Measurements from ENCODE around the gene PRKCQ.

The PRKCQ gene

DNA sequence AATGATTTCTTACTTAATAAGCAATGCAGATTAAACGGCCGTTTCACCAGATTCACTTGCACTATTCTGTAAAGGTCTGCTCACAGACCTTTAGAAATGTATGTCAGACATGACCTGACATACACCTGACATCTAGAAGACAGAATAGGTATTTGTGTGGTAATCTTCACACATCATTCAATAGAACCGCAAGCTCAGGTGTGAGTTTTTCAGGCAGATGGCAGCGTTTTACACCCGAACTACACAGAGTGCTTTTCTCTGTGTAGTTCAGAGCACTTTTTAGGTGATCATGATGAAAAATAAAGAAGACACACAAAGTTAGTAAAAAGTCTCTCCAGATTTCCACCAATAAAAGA lies 63.2 kb downstream of the PRKCQ start:
- DNase-seq: no peak

DNA sequence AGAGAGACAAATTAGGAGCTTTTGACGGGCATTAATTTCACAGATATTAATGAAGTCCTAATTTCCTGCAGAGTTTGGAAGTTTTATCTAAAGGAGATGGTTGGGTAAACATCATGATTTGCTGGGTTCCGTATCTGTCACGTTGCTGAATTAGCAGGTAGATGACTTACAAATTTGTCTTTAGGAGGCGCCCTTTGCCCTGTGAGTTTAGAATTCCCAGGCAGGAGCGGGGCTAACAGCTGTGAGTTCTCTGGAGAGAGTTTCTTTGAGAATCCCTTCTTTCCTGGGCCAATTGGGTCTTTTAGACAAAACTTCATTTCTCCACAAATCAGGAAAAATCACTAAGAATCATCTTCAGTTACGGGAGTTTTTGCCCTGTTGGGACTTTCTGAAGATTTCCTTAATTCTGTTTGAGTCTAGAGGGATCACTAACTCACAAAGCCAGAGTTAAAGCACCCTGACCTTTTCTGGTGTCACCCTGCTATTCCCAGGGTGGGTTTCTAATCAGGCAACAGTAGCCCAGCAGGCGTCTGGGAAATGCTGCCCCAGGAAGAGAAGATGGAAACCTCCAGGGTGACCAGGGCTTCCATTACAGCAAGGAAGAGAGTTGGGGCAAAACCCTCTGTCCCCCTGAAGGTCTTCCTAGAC lies 63.7 kb downstream of the PRKCQ start:
- no peak for DNase-seq

DNA sequence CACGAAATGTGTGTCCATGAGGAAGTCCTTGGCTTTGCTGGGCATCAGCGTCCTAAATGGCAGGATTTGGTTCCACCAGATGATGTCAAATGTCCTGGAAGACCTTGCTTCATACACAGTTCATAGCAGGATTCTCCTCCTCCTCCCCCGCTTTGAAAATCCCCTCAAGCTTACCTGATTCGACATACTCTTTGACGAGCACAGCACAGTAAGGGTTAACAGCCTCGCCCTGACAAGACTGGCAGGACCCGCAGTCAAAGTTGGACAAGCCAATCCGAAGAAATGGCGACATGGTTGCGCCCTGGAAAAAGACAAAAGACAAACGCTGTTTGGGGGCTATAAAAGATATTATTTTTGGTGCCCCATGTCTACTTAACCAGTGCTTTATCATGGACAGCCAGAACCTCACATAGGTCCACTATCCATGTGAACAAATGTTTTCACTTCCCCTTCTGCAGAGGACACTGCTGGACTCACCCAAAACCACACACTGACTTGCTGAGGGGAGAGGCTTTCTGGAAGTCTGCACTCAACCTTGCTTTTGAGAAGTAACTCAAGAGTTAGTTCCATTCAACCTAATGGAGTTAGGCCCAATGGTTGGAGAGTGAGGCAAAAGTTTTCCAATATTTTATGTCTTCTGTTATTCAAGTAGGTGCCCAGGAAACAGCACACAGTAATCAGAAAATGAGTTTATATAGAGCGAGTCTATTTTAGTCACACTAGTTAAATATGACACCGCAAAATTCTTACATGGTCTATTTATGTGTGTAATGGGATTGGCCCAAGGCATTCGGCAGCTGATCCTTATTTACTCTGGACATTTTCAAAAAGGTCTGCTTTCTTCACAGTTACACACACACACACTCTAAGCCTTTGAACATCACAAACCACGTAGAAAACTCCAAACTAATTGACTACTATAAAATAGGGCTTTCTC lies 65.0 kb downstream of the PRKCQ start:
- no peak for DNase-seq

DNA sequence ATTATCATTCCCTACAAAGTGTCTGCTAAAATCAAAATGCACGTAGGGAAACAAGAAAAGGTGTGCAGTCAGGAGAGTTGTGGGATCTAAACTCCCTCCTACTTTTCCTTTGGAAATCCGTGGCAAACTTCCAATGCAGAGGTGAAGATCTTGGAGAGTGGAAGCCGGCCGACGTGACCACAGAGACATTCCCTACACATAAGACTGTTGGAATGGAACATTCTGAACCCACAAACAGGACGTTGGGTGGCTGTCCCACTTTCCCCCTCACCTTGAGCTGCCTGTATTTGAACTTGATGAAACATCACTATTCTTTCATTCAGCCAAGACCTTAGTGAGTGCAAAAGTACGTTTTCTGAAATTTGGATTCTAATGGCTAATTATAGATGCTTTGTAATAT lies 65.9 kb downstream of the PRKCQ start:
- DNase-seq: no peak

DNA sequence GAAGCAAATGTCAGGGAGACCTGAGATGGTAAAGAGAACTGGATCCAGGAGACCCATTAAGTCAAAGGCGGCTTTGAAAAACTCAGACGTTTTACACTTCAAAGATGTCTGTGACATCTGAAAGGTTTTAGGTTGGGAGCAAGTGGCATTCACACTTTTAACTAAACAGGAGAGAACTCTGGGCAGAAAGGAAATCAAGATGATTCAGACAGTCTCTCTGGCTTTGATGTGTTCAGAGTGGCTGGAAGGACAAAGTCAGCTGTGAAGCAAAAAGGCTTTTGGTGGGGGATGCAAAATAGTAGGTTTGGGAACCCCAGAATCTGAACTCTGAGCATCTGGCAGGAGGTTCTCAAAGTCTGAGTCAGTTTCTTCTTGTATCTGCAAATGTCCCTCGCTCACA lies 66.6 kb downstream of the PRKCQ start:
- no peak for DNase-seq

DNA sequence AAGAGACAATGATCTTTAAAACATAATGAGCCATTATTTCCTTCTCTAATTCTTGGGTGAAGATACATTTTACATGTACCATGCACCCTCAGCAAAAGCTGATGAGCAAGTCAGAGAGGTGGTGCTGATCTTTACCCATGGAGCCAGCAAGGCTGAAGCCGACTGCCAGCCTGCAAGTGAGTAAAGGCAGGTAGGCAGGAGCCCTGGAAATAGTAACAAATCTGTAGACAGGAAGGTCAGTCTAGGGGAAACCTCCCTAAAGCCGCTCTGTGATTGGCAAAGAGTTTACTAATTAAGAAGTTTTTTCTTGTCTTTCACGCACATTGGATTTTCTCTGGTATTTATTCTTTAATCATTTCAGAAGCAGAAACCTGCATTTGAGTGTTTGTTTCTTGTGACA lies 67.9 kb downstream of the PRKCQ start:
- DNase-seq: no peak

DNA sequence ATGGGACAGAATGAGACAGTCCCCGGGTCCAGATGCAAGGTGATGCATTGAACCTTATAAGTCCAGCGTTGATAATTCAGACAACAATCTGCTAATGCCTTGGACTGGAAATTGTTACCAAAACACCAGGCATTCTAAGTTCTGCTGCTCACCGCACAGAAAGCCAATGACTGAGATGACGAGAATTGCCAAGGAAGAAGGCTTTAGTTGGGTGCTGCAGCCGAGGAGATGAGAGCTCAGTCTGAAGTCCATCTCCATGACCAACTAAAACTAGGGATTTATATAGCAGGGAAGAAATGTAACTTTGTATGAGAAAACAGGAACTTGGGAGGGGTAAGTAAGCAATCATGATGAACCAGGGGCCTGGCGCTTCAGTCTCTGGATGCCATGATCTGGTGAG lies 68.7 kb downstream of the PRKCQ start:
- DNase-seq: no peak

DNA sequence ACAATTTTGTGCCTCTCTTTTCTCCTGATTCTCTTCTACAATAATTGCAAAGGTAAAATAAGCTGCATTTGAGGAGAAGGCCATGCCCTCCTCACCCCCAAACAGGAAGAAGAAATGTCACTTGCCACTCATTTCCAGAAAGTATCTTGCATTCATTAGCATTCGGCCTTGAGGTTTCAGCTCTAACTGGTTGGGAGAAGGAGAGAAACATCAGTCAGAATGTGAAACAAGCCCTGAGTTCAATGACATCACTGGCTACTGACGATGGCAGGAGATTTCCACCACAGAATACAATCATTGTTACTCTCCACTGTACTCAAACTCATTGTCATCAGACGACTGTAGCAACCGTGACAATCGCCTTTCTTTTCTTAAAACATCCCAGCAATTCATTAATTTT lies 72.8 kb downstream of the PRKCQ start:
- DNase-seq: no peak

DNA sequence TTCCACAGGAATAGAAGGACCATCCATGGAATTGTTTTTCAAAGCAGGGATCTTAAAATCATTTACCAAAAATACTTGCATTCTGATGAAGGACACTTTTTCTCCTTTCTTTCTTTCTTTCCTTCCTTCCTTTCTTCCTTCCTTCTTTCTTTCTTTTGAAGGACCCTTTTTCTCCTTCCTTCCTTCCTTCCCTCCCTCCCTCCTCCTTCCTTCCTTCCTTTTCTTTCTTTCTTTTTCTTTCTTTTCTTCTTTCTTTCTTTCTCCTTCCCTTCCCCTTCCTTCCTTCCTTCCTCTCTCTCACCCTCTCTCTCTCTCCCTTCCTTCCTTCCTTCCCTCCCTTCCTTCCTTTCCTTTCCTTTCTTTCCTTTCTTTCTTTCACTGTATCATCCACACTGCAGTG lies 74.8 kb downstream of the PRKCQ start:
- no peak for DNase-seq

DNA sequence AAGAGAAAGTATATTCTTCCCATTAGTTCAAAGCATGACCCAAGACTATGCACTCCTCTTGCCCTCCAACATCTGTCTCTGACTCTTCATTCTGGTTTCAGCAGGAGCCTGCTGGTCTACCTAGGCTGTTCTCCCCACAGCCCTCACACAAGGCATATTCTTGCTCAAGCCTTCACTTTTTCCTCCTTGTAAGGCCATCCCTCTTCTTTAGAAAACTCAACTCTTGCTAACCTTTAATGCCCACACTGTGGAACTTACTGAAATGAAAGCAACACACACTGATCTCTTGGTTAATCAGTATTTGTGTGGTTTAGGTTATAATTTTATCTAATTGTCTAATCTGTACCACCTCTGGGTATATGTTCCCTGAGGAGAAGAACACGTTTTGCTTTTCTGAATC lies 75.8 kb downstream of the PRKCQ start:
- no peak for DNase-seq

DNA sequence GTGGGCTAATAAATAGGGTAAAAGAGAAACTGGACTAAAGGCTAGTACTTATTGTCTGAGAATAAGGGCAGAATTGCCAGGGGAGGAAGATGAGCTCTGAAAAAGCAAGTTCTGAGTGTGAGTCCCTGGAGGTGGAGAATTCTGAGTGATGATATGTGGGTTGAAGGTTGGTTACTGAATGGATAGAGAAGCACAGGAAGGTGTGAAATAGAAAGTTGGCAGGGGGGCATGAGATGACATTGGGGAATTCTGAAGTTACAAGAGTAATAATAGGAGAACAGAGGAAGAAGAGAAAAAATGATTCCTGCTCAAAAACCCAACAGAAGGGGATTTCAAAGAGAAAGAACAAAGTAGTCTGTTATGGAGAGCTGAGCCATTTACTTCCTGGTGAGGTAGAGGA lies 76.9 kb downstream of the PRKCQ start:
- no peak for DNase-seq

DNA sequence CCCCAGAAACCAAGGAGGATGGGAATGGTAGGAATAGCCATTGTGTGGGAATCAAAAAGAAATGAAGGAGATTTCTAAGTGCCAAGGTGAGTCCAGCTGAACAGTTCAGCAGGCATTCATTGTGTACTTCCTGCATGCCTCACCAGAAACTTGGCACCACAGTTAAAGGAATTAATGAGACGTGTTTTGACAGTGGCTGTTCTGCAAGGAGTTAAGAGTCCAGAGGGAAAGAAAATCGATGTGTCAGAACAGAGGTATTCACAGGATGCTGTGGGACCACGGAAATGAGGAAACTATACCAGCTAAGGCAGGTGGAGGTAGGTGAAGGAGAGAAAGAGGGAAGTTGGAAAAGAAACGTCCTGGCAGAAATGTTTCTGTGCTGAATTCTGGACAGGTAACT lies 78.1 kb downstream of the PRKCQ start:
- no peak for DNase-seq

DNA sequence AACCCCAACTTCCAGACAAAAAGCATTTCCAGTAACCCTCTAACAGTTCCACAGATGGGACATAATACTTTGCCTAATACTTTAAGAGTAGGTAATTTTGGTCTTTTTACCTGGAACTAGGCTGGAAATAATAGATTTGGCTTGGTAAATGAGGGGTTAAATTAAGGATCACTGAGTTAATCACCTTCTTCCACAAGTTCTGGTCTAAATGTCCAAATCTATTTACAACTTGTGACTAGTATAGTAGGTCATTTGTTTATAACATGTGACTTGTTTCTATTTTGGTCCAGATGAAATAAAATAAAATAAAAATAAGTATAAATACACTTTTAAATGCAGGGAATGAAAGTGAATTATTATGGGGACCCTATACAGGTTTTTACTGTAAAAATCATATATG lies 80.1 kb downstream of the PRKCQ start:
- no peak for DNase-seq

DNA sequence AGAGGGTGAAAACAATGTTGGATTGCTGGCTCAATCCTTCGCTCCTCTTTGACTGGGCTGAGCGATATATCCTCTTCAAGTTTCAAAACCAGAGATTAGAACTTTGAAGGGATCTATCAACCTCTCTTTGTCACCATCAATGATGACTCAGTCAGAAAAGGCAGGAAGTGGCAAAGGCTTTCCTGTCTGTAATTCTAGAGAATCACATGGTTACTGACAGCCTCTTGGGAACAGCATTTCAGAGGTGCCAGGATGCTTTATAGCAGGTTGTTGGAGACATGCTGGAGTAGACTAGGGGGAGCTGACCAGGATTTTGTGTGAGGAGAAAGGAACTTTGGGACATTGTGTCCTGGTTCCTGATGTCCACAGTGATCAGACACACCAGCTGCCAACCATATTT lies 81.3 kb downstream of the PRKCQ start:
- DNase-seq: no peak

DNA sequence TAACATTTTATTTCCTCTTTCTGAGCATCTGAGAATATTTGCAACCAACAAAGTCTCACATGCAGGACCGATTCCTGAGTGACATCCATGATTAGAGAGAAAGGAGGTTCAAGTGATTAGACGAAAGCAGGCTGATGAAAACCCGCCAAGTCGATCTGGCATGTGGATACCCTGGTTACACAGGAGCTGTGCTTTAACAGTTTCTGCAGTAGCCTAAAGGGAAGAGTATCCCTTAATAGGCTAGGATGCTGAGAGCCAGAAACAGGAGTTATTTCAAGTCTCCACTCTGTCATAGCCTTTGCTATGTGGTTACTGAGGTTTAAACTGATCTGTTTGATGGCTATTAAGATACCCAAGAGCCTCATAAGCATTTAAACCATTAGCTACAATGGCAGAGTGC lies 82.5 kb downstream of the PRKCQ start:
- no peak for DNase-seq

DNA sequence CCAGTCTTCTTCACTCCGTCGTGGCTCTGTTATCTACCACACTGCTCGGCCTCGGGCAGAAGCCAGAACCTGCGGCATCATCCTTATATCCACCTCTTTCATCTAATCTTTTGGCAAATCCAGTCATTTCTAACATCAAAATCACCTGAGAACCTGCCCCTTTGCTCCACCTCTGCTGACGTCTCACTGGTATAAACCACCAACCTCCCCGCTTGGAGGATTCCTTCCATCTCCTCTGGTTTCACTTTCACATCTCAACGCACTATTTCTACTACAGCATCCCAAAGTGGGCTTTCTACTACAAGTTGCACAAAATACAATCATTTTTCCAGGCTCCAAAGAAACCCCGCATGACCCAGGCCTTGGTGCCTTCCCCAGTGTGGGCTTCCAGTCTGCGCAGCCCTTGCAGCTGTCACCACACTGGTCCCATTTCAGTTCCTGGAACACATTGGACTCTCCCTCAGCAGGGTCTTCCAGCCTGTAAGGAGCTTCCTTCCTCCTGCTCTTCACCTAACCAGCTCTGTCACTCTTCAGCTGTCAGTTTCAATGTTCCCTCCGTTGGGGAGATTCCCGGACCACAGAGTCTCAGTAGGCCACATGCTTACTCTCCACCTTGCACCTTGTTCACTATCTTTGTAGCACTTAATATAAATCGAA lies 85.0 kb downstream of the PRKCQ start:
- no peak for DNase-seq

DNA sequence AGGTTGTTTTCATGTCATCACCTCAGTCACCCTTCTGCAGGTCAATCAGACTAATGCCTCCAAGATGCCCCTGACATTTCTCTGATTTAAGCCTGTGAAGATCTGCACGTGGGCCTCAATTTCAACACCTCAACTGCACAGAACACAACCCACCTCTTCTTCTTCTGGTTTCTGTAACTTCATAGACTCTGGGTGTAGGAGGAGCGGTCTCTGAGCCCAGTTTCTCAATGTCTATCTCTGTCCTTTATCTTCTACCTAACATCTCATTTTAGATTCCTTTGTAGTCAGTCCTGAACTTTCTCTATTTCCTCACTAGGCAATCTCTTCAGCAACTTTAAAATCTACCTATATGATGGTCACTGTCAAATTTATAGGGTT lies 85.6 kb downstream of the PRKCQ start:
- no peak for DNase-seq

DNA sequence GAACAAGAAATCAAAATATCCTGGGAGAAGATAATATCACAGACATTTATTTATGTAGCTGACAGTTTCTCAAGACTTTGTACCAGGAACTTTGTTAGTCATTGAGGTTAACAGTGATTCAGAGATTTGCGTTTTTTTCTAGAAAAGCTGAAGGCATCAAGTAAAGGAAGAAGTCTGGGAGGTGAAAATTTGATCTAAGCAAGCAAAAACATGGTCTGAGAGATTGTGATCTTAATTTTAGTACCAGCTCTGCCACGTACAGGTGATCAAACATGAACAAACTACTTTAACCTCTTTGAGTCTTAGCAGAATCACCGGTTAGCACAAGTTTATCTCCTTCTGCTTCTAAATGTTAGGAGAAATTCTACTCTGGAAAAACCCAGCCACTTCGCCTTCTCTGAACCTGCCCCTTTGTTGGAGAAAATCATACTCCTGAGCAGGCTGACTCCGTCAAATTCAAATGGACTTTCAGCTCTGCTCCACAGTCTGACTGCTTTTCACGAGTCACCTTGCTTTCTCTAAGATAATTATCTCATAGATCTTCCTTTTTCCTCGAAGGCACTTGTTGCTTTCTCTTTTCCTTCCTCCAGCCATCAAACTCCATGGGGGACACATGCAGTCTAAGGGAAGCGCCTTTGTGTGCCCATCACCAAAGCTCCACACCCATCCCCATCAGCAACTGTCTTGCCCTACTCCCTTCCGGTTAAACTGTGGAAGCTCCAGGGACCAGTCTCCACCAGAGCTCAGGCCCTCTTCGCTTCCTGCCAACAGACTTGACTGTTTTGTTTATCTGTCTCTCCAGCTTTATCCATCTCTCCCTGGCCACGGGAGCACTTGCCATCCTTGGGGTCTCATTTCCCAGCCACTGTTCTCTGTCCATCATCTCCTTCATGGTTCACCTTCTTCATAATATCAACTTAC lies 86.3 kb downstream of the PRKCQ start:
- no peak for DNase-seq

DNA sequence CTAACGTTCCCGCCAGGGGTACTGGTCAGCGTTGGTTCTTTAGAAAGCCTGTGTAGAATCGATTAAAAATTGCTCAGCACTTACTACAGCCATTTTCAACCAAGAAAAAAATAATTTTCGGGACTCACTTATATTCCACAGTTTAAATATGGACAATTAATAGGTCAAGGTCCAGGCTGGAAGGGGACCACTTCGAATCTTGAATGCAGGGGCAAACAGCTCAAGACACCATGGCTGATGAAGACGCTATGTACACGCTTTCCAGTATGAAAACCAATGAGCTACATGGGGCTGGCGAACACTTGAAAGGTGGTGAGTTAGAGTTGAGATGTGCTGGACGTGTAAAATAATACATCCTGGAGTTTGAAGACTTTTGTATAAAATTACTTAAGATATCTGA lies 87.2 kb downstream of the PRKCQ start:
- no peak for DNase-seq

DNA sequence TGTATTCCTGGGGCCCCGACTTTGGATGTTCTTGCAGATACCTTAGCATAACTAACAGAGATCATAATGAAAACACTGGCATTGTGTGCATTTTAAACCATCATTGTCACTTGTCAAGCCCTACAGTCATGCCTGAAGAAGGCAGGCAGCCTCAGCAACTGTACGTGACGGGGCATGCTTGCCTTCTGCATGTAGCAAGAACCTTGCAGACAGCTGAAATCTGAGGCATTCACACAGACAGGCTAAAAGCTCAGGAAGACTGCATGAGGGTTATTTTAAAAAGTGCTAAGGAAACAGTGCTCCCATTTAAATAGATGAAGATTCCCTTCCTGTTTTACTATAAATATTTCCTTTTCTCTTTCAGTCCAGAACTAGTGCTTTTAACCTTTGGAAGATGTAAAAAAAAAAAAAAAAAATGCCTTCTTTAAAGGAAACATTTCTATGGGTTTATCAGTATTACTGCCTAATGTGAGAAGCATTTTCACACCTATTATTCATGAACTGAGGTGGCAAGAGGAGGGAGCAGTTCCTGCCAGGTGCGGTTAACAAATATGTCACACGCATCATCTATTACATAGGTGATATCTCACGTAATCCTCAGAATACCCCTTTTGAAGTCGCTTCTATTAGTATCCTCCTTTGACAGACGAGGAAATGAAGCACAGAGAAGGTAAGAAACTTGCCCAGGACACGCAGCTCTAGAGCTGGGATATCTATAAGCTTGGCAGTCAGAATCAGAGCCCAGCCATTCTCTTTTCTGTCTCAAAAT lies 88.1 kb downstream of the PRKCQ start:
- DNase-seq: no peak

DNA sequence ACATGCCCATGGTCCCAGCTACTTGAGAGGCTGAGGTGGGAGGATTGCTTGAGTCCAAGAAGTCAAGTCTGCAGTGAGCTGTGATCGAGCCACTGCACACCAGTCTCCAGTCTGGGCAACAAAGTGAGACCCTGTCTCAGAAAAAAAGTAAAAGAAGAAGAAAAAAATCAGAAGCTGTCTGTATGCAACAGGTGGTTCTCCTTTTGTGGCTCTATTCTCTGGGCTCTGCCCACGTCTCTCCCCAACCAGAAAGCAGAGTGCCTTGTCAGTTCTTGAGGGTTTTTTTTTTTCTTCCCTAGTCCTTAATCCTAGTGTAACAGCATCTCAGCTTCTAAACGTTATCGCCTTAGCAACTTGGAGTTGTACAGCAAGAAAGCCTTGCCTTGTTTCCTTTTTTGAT lies 89.5 kb downstream of the PRKCQ start:
- no peak for DNase-seq

DNA sequence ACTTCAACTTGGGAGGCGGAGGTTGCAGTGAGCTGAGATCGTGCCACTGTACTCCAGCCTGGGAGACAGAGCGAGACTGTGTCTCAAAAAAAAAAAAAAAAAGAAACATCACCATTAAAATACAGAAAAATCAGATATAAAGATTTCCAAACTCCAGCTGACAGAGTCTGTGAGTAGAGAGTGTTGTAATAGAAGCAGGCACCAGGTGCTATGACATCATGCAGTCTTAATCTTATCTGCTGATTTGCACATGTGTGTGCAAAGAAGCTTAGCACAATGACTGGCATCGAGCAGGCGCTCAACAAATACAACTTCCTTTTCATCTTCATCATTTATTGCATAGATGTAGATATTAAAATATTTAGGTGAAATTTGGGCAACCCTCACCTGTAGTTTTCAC lies 92.2 kb downstream of the PRKCQ start:
- DNase-seq: no peak
